ENCODE data around the gene PRKCE.

The PRKCE gene

GRCh38 chr2:45951025-45951727, 299.7 kb downstream of the PRKCE start:
- DNase-seq = peak; percentile 38

- no peak for DNase-seq
Measured at GRCh38 chr2:45952591-45952990, 301.1 kb downstream of the PRKCE start.

- no peak for DNase-seq
Measured at GRCh38 chr2:45953376-45954027, 302.0 kb downstream of the PRKCE start.

- DNase-seq = no peak
Measured at GRCh38 chr2:45954233-45954850, 302.9 kb downstream of the PRKCE start.

- peak; percentile 25 for DNase-seq
Measured at GRCh38 chr2:45957533-45958227, 306.2 kb downstream of the PRKCE start.

GRCh38 chr2:45960057-45960863, 308.8 kb downstream of the PRKCE start:
- no peak for DNase-seq

GRCh38 chr2:45962177-45962921, 310.9 kb downstream of the PRKCE start:
- DNase-seq = no peak

GRCh38 chr2:45963816-45964215, 312.3 kb downstream of the PRKCE start:
- no peak for DNase-seq

- DNase-seq = peak; percentile 79
Measured at GRCh38 chr2:45964223-45964841, 312.9 kb downstream of the PRKCE start.

- DNase-seq = no peak
Measured at GRCh38 chr2:45964906-45965305, 313.4 kb downstream of the PRKCE start.

- DNase-seq = no peak
Measured at GRCh38 chr2:45965871-45966498, 314.5 kb downstream of the PRKCE start.

- DNase-seq = no peak
Measured at GRCh38 chr2:45968946-45969584, 317.6 kb downstream of the PRKCE start.

GRCh38 chr2:45973426-45973825, 322.0 kb downstream of the PRKCE start:
- peak; percentile 35 for DNase-seq

GRCh38 chr2:45974056-45974455, 322.6 kb downstream of the PRKCE start:
- DNase-seq = no peak

GRCh38 chr2:45974762-45975408, 323.4 kb downstream of the PRKCE start:
- no peak for DNase-seq

GRCh38 chr2:45975752-45976517, 324.5 kb downstream of the PRKCE start:
- DNase-seq = no peak

- DNase-seq = no peak
Measured at GRCh38 chr2:45978302-45978859, 326.9 kb downstream of the PRKCE start.

GRCh38 chr2:45979065-45979464, 327.6 kb downstream of the PRKCE start:
- DNase-seq = no peak

Measured in RPMI8226 (cell line).